GM10266 (cell line): ENCODE measurements around the gene ITPR2.
"Not testable (repeated sequence)": the region's sequence is repeated elsewhere in the genome, so short reads cannot be mapped to it uniquely, and the experiment has no call there.

Experiments
- DNase-seq: peaks from one replicate; pipeline ENCODE4 v3.0.0; 2012; ENCODE audit errors: extremely low spot score
- CTCF ChIP-seq: IDR thresholded peaks from 2 replicates; pipeline ENCODE4 v1.5.1; 2012; ENCODE audit warnings: mild to moderate bottlenecking, low read depth; ENCODE audit not compliant: control insufficient read depth, insufficient read depth; ENCODE audit errors: missing control alignments

The ITPR2 gene

GRCh38 chr12:26318661-26319068, 514.3 kb downstream of the ITPR2 start:
- TF ChIP-seq CTCF, result no peak
- DNase-seq, result peak; percentile 47

GRCh38 chr12:26317942-26318575, 514.9 kb downstream of the ITPR2 start:
- no peak for DNase-seq
- no peak for TF ChIP-seq CTCF

GRCh38 chr12:26314103-26314502, 518.9 kb downstream of the ITPR2 start:
- not testable (repeated sequence) for DNase-seq

GRCh38 chr12:26310489-26310888, 522.5 kb downstream of the ITPR2 start:
- DNase-seq, result not testable (repeated sequence)

- no peak for DNase-seq
- no peak for TF ChIP-seq CTCF
These were observed 523.4 kb downstream of the ITPR2 start for GRCh38 chr12:26309634-26310033.

- no peak for TF ChIP-seq CTCF
- no peak for DNase-seq
These were observed 528.7 kb downstream of the ITPR2 start for GRCh38 chr12:26304273-26304672.

GRCh38 chr12:26303418-26303817, 529.6 kb downstream of the ITPR2 start:
- no peak for TF ChIP-seq CTCF
- no peak for DNase-seq

GRCh38 chr12:26302776-26303175, 530.2 kb downstream of the ITPR2 start:
- DNase-seq, result no peak
- TF ChIP-seq CTCF, result no peak
